ENCODE data around the gene PRDM16. TPM values are rescaled to one million over a fixed set of nuclear protein-coding genes. Genes with fewer than 3 reads are reported as not detected.

The PRDM16 gene
- total RNA-seq, 1 experiment from 2014 or later = 22.3 TPM

- H3K4me1 ChIP-seq (ENCODE audit: control insufficient read depth, insufficient read depth, low read length) = no peaks in the 10 kb centered on the region
- POLR2A ChIA-PET = no interaction called here
- ATAC-seq = no peak
- TF ChIP-seq POLR2AphosphoS5 (IDR thresholded peaks at IDR 0.05; ENCODE audit: low read depth, low read length) (no peak), TCF7L2 (IDR thresholded peaks at IDR 0.05; ENCODE audit: low read depth, low read length) (no peak), REST (IDR thresholded peaks at IDR 0.05; ENCODE audit: insufficient read depth in 1 of 2, low read depth in 2 of 2, low read length in 1 of 2) (no peak), SIN3A (IDR thresholded peaks at IDR 0.05; ENCODE audit: borderline replicate concordance, insufficient read depth, low read depth, low read length) (no peak), CTCF (IDR thresholded peaks at IDR 0.05) (no peak)
- no peak overlapping the region for H3K4me3 ChIP-seq (ENCODE audit: low read depth in 2 of 2, low read length in 2 of 2)
- H3K36me3 ChIP-seq (ENCODE audit: control insufficient read depth, insufficient read depth, low read length) = no peaks in the 10 kb centered on the region
- no peak for DNase-seq (ENCODE audit: low read depth, low spot score)
- CTCF ChIA-PET = no interaction called here
- BruUV-seq (replicated peaks) = no TSS peak
- no peak overlapping the region for H3K27ac ChIP-seq (ENCODE audit: low read length)
- no peaks in the 10 kb centered on the region for H3K27me3 ChIP-seq (ENCODE audit: control insufficient read depth, insufficient read depth, low read length)
- H3K9me3 ChIP-seq (ENCODE audit: control insufficient read depth, insufficient read depth, low read depth, low read length) = no peaks in the 10 kb centered on the region
- intact Hi-C loops (cut with micrococcal nuclease; ENCODE audit: unreplicated experiment) (no loop called here), in situ Hi-C loops (cut with HindIII; ENCODE audit: low pct_unique_long_range_greater_than_20kb, low sequenced_read_pairs) (no loop called here)
Observed at GRCh38 chr1:3179471-3179870, 110.5 kb downstream of the PRDM16 start.

- in situ Hi-C loops (cut with HindIII; ENCODE audit: low pct_unique_long_range_greater_than_20kb, low sequenced_read_pairs) (no loop called here), intact Hi-C loops (cut with micrococcal nuclease; ENCODE audit: unreplicated experiment) (no loop called here)
- Histone ChIP-seq H3K4me3 (ENCODE audit: low read depth in 2 of 2, low read length in 2 of 2) (no peak overlapping the region), H3K27ac (ENCODE audit: low read length) (no peak overlapping the region), H3K9me3 (ENCODE audit: control insufficient read depth, insufficient read depth, low read depth, low read length) (no peaks in the 10 kb centered on the region), H3K36me3 (ENCODE audit: control insufficient read depth, insufficient read depth, low read length) (no peaks in the 10 kb centered on the region), H3K4me1 (ENCODE audit: control insufficient read depth, insufficient read depth, low read length) (no peaks in the 10 kb centered on the region), H3K27me3 (ENCODE audit: control insufficient read depth, insufficient read depth, low read length) (no peaks in the 10 kb centered on the region)
- BruUV-seq (replicated peaks) = no TSS peak
- DNase-seq (ENCODE audit: low read depth, low spot score) (no peak), ATAC-seq (no peak)
- ChIA-PET POLR2A (no interaction called here), CTCF (no interaction called here)
- TF ChIP-seq REST (IDR thresholded peaks at IDR 0.05; ENCODE audit: insufficient read depth in 1 of 2, low read depth in 2 of 2, low read length in 1 of 2) (no peak), TCF7L2 (IDR thresholded peaks at IDR 0.05; ENCODE audit: low read depth, low read length) (no peak), CTCF (IDR thresholded peaks at IDR 0.05) (no peak), POLR2AphosphoS5 (IDR thresholded peaks at IDR 0.05; ENCODE audit: low read depth, low read length) (no peak), SIN3A (IDR thresholded peaks at IDR 0.05; ENCODE audit: borderline replicate concordance, insufficient read depth, low read depth, low read length) (no peak)
Observed at GRCh38 chr1:3180915-3181314, 111.9 kb downstream of the PRDM16 start.
